K562 treated with DMSO at 1 percent for 12 hours (cell line): ENCODE results near the gene FOSL2. TPM values are rescaled to one million over a fixed set of nuclear protein-coding genes. Genes with fewer than 3 reads are reported as not detected.

Experiments used
- total RNA-seq: library from RNA; unstranded; fragments of 300-600 nt; gene quantifications from 2 replicates; pipeline ENCODE4 v1.2.3, GENCODE V29; 2022; ENCODE audit not compliant: insufficient read depth

Gene FOSL2
- 1.1 and 4.1 TPM in 2 replicates for total RNA-seq

DNA sequence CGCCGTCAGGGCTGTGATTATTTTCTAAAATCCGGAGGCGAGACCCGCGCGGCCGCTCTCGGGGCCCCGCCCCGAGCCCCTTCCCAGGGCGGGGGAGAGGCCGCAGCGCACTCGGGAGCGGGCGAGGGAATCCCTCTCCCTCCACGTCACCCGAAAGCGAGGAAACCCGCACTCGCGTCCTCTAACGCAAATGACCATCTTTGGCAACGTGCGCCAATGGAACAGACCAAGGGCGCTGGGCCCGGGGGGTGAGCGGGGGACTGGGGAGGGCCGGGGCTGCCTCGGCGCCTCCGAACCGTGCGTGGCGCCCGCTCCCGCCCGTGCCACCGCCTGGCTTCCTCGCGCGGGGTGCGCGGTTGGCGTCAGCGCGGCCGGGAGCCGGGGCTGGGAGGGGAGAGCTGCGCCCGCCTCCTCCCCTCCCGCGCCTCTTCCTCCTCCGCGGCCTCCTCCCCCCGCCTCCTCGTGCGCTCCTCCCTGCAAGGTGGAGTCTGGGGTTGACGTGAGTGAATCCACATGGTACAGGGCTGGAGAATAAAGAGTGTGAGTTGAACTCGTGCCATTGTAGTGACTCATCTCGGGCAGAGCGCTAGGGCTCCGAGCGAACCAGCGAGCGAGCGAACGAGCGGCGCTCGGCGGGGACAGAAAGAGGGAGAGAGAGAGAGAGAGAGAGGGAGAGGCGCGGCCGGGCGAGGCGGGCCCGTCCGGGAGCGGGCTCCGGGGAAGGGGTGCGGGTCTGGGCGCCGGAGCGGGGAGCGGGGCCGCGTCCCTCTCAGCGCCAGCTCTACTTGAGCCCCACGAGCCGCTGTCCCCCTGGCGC is at the start of gene FOSL2:
Gene FOSL2 (plus strand): TSS at position 562 of the 817 bp plus-strand sequence. CDS start 863 bp downstream, outside the sequence.

Other genes starting within 250 kb of the FOSL2 start
- not detected in 2 replicates for gene PLB1, start 103.2 kb downstream of the FOSL2 start, total RNA-seq